GM19395 (cell line): Measurements from ENCODE around the gene ZNF630.
A peak's percentile ranks its signal among the peaks of the same experiment; 100 is the strongest.
"Not testable (repeated sequence)": the region's sequence is repeated elsewhere in the genome, so short reads cannot be mapped to it uniquely, and the experiment has no call there.

Experiments
- ATAC-seq: cut with Tn5 transposase; IDR thresholded peaks from one replicate; pipeline ENCODE4 v1.9.1; 2021; ENCODE audit warnings: mild to moderate bottlenecking, moderate library complexity; ENCODE audit not compliant: unreplicated experiment

ZNF630 gene

DNA sequence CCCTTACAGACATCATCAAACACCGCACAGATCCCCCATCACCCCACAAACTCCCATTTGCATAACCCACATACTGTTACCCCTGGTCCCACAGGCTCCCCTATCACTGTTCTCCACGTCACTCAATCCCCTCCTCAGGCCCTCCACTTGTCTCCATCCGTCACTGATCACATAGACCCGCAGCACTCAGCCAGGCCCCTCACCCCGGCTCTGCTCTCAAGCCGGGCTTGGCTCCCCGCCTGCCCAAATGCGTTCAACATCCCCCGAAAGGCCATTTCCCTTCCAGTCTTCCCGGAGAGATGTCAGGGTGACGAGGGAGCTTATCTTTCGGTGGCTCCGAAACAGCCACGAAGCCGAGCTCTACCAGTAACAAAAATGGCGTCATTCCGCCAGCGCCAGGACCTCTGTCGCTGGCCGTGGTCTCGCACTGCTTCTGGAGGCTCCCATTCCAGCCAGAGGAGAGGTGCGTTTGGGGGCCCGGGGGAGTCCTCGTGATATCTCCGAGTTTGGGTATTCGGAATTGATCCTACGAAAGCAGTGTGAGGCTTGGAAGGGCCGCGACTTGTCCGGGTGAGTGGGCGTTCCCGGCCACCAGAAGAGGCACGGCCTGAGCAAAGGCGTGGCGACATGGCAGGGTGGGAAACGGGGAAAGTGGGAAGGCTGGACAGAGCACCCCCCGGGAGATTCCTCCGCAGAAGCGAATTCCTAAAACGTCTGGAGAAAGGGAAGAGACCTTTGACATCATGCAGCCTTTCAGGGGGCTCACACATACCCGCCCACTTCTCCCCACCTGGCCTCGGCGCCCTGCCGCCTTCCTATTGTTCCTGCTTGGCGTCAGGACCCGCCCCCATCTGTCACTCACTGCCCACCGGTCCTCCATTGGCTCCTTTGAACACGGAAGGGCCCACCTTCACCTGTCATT lies at the start of gene ZNF630:
TSS of gene ZNF630 (minus strand) at position 577 of the 922 bp plus-strand sequence. CDS start 4,754 bp downstream, outside the sequence.
- ATAC-seq, result peak; percentile 88

DNA sequence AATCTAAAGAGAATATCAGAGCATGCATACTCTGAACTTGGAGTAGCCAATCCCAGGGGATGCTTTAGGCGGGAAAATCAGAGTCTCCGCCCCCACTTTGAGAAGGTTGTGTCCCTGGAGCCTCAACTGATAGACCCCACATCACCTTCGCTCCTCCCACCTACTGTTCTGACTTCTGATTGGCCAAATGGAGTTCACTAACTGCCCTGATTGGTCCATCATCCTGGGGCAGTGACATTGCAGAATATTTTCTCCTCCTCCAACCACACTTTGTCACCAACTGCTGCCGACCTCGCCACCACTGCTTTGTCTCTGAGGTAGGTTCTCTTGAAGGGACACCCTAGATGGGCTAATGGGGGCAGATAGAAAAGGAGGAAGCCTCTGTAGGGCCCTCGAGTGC lies 36.3 kb upstream of the ZNF630 start:
- no peak for ATAC-seq

DNA sequence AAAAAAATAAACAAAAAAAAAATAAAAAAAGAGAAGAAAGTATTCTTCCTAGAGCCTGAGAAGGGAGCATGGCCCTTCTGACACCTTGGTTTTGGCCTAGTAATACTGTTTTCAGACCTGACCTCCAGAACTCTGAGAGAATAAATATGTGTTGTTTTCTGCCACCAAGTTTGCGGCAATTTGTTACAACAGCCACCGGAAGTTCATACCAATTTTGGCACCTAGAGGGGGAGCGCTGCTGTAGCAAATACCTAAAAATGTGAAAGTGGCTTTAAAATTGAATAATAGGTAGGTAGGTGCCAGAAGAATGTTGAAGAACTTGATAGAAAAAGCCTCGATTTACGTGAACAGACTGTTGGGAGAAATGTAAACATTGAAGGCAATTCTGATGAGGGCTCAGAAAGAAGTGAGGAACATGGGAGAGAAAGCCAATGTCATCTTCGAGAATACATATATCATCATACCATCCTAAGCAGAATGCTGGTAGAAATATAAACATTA lies 31.5 kb upstream of the ZNF630 start:
- ATAC-seq, result no peak

DNA sequence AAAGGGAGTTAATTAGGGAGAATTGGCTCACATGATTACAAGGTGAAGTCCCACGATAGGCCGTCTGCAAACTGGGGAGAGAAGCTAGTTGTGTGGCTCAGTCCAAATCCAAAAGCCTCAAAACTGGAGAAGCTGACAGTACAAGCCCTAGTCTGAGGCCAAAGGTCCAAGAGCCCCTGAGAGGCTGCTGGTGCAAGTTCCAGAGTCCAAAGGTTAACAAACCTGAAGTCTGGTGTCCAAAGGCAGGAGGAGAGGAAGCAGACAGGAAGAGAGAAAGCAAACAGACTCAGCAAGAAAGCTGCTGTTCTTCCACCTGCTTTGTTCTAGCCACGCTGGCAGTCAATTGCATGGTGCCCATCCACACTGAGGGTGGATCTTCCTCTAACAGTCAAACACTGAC lies 30.0 kb upstream of the ZNF630 start:
- no peak for ATAC-seq

DNA sequence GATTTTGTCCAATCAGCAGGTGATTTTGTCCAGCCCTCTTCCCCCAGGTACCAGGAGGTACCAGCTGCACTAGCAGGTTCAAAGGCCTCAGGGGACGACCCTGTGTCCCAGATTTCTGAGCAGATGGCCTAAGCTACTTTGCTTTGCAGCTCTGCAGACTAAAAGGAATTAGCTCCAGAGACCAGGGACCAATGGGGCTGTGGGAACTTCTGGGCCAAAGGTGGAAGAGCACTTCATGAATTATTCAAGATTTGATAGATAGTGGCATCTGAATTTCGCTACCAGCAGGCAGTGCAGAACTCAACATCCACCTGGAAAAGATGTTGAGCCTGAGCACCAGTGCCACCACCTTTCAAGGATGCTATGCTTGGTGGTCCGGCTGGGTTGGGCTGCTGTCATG lies 21.1 kb upstream of the ZNF630 start:
- not testable (repeated sequence) for ATAC-seq

DNA sequence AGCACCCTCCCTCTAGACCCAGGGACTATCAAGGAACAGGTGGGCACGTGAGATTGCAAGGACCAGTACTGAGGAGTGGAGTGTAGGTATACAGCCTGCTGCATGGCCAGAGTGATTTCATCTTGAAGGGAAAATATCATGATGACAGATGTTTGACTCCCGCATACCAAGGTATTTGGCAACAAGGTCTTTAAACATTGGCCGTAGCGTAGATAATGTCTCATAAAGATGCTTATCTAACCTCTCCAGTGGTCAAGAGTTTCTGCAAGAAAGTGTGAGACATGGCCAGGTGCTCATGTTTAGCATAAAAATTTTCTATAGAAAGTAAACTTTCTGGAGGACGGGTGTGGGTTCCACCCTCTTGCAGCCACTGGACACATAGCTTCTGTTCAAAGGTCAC lies 18.7 kb upstream of the ZNF630 start:
- ATAC-seq, result no peak

DNA sequence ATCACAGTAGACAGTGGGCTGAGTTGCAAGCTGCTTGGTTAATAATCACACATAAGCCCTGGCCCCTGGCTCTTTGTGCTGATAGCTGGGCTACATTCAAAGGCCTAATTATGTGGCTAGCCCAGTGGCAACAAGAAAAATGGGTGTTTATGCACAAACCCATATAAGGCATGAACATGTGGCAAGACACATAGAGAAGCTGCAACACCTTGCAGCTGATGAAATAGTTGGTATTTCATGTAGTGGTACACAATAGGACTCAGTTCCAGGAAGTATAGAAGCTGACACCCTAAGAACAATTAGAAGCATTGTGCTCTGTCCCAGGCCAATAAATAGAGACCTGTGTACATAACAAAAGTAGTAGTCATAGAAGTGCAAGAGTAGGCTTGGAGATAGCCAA lies 14.6 kb upstream of the ZNF630 start:
- no peak for ATAC-seq

DNA sequence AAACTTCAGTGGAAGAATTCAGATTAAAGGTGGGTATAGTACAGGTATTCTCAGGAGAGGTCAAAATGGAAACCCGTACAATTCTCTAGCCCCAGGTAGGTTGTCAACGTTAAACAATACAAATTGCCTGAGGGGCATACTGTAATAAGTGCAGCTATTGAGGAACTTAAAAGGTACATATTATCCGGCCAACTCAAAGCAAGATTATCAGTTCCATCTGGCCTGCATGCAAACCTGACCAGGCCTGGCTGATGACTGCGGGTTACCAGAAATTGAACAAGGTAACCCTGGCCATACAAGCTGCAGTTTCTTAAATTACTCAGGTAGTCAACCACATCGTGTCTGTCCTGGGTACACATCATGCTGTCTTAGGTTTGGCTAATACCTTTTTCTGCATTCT lies 12.3 kb upstream of the ZNF630 start:
- no peak for ATAC-seq

DNA sequence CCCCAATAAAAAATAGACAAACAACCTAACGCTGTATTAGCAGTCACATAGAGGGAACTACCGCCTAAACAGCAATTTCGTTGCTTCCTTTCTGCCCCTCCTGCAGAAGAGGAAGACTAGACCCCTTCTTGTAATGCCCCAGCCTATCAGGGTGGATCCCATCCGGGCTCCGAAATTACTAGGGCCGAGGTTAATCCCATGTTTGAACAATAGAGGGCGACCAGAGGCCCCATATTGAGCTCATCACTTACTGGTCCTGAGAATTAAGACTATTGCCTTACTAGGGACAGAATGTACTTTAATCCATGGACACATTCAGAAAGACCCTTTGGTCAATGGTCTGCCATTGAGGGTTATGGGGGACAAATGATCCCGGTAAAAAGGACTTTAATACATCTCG lies 11.8 kb upstream of the ZNF630 start:
- peak; percentile 72 for ATAC-seq

DNA sequence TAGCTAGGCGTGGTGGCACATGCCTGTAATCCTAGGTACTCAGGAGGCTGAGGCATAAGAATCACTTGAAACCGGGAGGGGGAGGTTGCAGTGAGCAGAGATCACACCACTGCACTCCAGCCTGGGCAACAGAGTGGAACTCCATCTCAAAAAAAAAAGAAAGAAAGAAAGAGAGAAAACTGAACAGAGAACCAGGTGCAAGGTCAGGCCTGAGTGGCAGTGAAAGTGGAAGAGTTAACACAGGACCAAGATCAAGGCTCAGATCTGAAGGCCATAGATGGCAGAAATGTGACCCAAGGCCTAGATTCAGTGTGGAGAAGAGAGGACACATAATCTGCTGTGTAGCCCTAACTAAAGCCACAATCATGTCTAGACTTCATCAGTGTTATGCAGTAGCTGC lies 4.9 kb upstream of the ZNF630 start:
- no peak for ATAC-seq

DNA sequence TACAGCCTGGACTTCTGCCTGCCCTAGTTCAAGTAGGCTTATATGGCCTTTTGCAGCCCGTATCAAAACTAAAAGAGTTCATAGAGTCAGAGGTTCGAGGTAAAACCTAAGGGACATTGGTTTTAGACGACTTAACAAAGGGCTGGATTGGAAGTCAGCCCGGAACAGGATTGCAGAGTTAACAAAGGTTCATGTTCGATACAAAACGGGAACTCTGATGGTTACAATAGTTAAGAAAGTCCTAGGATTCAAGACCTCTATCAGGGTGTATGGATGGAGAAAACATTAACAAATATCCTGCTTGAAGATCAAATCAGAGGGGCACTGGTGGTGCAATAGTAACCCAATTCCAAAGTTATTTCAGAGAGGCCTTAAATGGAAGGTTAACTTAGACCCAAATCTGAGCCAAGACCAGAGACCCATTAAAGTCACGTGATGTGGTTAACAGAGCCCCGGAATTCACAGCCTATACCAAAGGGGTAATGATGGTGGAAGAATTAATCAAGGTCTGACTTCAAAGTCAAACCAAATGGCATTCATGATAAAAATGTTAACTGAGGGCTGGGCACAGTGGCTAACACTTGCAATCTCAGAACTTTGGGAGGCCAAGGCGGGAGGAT lies 656 bp upstream of the ZNF630 start:
- ATAC-seq, result no peak

DNA sequence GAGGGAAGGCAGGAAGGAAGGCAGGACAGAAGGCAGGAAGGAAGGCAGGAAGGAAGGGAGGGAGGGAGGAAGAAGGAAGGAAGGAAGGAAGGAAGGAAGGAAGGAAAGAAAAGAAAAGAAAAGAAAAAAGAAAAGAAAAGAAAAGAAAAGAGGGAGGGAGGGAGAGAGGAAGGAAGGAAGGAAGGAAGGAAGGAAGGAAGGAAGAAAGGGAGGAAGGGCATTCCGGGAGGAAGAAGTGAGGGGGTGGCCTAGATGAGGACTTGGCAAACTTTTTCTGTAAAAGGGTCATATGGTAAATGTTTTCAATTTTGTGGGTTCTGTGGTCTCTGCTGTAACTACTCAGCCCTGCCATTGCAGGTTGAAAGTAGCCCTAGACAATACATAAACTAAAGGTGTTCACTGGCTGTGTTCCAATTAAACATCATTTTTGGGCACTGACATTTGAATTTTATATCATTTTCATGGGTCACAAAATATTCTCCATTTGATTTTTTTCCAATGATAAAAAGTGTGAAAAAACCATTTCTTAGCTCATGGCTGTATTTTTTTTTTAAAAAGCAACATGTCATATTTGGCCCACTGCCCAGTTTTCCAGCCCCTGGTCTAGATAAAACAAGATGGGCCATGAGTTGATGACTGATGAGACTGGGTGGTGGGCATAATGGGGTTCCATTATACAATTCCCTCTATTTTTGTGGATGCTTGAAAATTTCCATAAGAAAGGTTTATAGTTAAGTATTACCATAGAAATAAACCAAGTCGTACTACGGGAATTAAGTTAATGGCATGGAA lies 3.1 kb downstream of the ZNF630 start:
- no peak for ATAC-seq

DNA sequence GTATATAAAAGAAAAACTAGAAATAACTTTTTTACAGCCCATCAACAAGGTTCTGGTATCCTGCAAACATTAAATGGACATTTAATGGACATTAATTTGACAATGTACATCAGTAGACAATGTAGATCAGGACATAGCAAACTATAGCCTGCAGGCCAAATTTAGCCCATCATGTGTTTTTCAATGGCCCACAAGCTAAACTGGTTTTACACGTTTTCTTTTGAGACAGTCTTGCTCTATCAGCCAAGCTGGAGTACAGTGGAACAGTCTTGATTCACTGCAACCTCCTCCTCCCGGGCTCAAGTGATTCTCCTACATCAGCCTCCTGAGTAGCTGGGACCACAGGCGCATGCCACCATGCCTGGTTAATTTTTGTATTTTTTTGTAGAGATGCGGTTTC lies 7.2 kb downstream of the ZNF630 start:
- ATAC-seq, result no peak

DNA sequence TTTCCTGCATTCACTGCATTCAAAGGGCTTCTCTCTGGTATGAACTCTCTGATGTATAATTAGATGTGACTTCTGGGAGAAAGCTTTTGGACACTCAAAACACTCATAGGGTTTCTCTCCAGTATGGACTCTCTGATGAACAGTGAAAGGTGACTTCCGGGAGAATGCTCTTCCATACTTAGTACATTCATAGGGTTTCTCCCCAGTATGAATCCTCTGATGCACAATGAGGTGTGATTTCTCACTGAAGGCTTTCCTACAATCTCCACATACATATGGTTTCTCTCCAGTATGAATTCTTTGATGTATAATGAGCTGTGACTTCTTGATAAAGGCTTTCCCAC lies 12.2 kb downstream of the ZNF630 start:
- no peak for ATAC-seq

DNA sequence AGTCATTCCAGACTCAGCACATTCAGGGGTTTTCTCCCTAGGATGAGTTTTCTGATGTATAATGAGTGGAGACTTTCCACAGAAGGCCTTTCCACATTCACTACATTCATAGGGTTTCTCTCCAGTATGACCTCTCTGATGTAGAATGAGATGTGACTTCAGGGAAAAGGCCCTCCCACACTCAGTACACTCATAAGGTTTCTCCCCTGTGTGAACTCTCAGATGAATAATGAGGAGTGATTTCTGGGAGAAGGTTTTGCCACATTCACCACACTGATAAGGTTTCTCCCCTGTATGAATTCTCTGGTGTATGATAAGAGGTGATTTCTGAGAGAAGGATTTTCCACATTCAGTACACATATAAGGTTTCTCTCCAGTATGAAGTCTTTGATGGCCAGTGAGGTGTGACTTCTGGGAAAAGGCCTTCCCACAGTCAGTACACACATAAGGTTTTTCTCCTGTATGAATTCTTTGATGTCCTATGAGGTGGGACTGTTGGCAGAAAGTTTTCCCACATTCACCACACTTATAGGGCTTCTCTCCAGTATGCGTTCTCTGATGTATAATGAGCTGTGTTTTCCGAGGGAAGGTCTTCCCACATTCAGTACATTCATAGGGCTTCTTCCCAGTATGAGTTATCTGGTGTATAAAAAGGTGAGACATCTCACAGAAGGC lies 12.7 kb downstream of the ZNF630 start:
- no peak for ATAC-seq

DNA sequence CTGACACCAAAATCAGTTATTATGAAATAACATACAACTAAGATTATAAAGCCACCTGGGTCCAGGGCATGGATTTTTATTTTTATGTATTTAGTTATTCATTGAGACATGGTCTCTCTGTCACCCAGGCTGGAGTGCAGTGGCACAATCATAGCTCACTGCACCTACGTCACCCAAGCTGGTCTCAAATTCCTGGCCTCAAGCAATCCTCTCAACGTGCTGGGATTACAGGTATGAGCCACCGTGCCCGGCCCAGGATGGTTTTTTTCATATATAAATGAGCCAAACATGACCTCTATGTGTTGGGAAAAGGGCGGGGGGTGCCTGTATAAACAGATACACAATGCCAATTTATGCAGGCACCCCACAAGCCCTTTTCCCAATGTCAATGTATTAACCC lies 24.6 kb downstream of the ZNF630 start:
- no peak for ATAC-seq

DNA sequence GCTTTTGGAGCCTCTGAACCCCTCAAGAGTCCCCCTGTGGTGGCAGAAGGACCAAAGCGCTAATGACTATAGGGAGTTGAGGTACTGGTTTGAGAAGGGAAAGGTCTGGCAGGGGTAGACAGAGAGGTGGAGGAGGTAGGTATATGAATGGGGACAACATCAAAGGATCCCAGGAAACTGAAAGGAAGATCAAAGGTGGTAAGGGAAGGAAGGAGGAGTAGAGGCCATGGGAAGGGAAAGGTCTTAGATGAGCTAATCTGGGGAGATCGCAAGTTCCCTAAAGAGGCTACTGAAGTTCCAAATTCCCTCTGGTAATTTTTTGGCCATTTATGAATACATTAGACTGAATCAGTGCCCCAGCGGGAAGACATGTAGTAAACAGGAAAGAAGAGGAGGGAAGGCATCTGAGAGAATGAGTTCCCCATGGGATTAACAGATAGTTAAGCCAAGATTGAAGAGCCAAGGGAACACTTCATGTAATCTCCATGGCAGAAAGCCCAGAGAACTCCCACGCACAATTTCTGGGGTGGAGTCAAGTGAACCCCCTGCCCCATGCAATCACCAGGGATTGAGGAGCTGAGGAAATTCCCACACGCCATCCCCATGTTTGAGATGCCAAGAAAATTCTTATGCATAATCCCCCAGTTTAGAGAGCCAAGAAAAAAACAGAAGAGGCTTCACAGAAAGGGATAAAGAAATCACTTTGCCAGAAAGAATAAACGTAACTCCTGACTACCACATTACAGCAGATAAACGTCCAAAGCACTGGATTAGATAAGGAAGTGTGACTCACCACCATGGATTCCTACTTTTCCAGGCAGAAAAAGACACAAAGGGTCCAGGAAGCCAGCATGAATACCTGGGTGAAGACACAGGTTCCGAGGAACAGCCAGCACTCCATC lies 25.8 kb downstream of the ZNF630 start:
- ATAC-seq, result no peak

DNA sequence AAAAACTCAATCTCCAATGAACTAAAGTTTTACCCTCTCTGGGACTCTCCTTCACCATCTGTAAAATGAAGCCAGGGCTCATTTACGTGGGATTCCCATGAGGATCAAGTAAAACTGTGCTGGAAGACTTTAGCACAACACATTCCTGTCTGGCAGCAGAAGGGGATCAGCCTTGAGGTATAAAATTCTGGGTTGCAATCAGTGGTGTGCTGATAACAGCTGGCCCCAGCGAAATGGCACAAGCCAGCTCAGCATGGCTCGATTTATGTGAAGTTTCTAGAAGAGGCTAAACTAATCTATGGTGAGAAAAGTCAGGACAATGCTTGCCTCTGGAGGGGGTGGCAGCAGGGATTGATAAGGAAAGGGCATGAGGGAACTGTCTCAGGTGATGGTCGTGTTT lies 28.4 kb downstream of the ZNF630 start:
- no peak for ATAC-seq

DNA sequence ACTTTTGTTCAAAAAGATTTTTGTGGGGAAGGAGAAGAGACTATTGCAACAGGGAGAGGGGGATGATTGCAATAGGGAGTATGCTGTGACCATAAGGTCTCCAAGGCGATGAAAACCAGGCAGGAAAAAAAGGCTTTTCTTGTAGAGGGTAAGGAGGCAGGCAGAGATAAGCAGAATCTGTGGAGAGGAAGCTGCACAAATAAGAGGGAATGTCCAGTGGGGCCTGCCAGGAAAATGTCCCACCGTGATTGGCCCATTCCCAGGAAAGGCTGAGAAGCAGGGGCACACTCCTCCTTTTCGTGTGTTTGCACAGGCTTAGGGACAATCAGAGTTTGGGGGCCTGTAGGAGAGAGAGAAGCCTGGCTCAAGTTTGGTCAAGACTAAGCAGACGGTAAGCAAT lies 35.5 kb downstream of the ZNF630 start:
- no peak for ATAC-seq

DNA sequence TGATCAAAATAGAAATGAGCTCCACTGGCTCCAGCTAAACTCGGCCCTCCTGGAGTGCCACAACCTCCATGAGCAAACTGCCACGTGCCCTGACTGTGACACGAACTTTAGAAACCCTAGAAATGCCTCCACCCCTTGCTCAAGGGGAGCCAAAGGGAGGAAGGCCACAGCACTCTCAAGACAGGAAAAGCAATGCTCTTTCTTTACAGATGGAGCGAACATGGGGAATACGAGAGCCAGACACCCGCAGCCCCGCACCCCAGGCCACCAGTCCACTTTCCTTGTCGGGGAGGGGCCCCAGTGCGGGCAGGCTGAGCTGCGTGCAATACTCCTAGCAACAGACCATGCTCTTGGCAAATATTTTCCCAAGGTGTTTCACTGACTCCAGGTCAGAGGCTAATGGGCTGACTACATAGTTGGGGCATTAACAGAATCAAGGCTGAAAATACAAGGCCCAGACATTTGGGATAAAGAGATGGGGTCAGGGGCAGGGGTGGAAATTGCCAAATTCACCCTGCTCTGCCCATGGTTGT lies 40.7 kb downstream of the ZNF630 start:
- not testable (repeated sequence) for ATAC-seq
